WTC11 (cell line): Measurements from ENCODE around the gene ATP13A2. TPM values are rescaled to one million over a fixed set of nuclear protein-coding genes. Genes with fewer than 3 reads are reported as not detected.

Source experiments
- ATAC-seq: fragments of 200-7000 bp; cut with Tn5 transposase; 2 replicates; pipeline ENCODE4 v1.10.0; 2021; ENCODE audit warnings: mild to moderate bottlenecking, moderate library complexity
- CTCF ChIA-PET: fragments of 300-600 bp; sonication (Branson Sonifier 250); formaldehyde crosslinking; loops from one replicate; lab custom pipeline; 2021; ENCODE audit warnings: antibody characterized with exemption; lab: Charles Lee
- POLR2A ChIA-PET: fragments of 350-600 bp; sonication (Branson Sonifier 250); formaldehyde crosslinking; loops from one replicate; lab custom pipeline; 2021; ENCODE audit warnings: antibody characterized with exemption; lab: Charles Lee
- DNase-seq: peaks from one replicate; pipeline ENCODE4 v3.0.0; 2021; ENCODE audit warnings: low spot score
- H3K27ac Mint-ChIP-seq: 2 replicates; pipeline ENCODE4 v1.8.0; 2021; ENCODE audit warnings: mixed read lengths
- H3K27me3 Mint-ChIP-seq: 2 replicates; pipeline ENCODE4 v1.8.0; 2021; ENCODE audit warnings: low read depth, mild to moderate bottlenecking, moderate library complexity, mixed read lengths
- H3K36me3 Mint-ChIP-seq: 2 replicates; pipeline ENCODE4 v1.8.0; 2021; ENCODE audit warnings: mixed read lengths
- H3K4me1 Mint-ChIP-seq: 2 replicates; pipeline ENCODE4 v1.8.0; 2022; ENCODE audit warnings: mixed read lengths
- H3K4me3 Mint-ChIP-seq: 2 replicates; pipeline ENCODE4 v1.8.0; 2021; ENCODE audit warnings: mild to moderate bottlenecking, moderate library complexity, mixed read lengths
- H3K9me3 Mint-ChIP-seq: 2 replicates; pipeline ENCODE4 v1.8.0; 2021; ENCODE audit warnings: mixed read lengths
- EMX1 ChIP-seq: fragments of 250-450 bp; sonication (Bioruptor Pico); IDR thresholded peaks from 2 replicates; pipeline ENCODE4 v1.8.0; 2021; ENCODE audit warnings: mild to moderate bottlenecking
- ETV6 ChIP-seq: sonication (generic); formaldehyde crosslinking; IDR thresholded peaks from 2 replicates; pipeline ENCODE4 v1.8.1; 2022; ENCODE audit warnings: mild to moderate bottlenecking, missing genetic modification reagents
- MXD4 ChIP-seq: fragments of 250-450 bp; sonication (Bioruptor Pico); IDR thresholded peaks from 2 replicates; pipeline ENCODE4 v1.8.0; 2021; ENCODE audit warnings: mild to moderate bottlenecking, moderate library complexity, borderline replicate concordance
- NFE2L1 ChIP-seq: sonication (generic); formaldehyde crosslinking; IDR thresholded peaks from 2 replicates; pipeline ENCODE4 v1.8.1; 2023; ENCODE audit warnings: missing genetic modification reagents
- TEAD1 ChIP-seq: sonication (generic); formaldehyde crosslinking; IDR thresholded peaks from 2 replicates; pipeline ENCODE4 v1.8.0; 2022; ENCODE audit warnings: mild to moderate bottlenecking, missing genetic modification reagents
- TEAD4 ChIP-seq: sonication (generic); formaldehyde crosslinking; IDR thresholded peaks from 2 replicates; pipeline ENCODE4 v1.8.0; 2022; ENCODE audit warnings: mild to moderate bottlenecking, missing genetic modification reagents
- ZBTB21 ChIP-seq: sonication (generic); formaldehyde crosslinking; IDR thresholded peaks from 2 replicates; pipeline ENCODE4 v1.8.1; 2023; ENCODE audit warnings: mild to moderate bottlenecking, missing genetic modification reagents, borderline replicate concordance
- total RNA-seq: library from RNA; stranded (reverse); gene quantifications from 3 replicates; pipeline ENCODE4 v1.2.3, GENCODE V29; 2021
- TF ChIP-seq, protein P1 (sequence below): fragments of 250-450 bp; sonication (Bioruptor Pico); conservative IDR thresholded peaks from 2 replicates; pipeline ENCODE4 v1.9.0; 2021; ENCODE audit warnings: mild to moderate bottlenecking
- TF ChIP-seq, protein P2 (sequence below): sonication (generic); formaldehyde crosslinking; IDR thresholded peaks from 2 replicates; pipeline ENCODE4 v1.8.1; 2023; ENCODE audit warnings: mild to moderate bottlenecking, missing genetic modification reagents, moderate library complexity
- TF ChIP-seq, protein P3 (sequence below): sonication (generic); formaldehyde crosslinking; IDR thresholded peaks from 2 replicates; pipeline ENCODE4 v1.8.0; 2022; ENCODE audit warnings: mild to moderate bottlenecking, missing genetic modification reagents
- TF ChIP-seq, protein P4 (sequence below): sonication (generic); formaldehyde crosslinking; IDR thresholded peaks from 2 replicates; pipeline ENCODE4 v1.8.0; 2022; ENCODE audit warnings: mild to moderate bottlenecking, missing genetic modification reagents
- TF ChIP-seq, protein P5 (sequence below): fragments of 250-450 bp; sonication (Bioruptor Pico); IDR thresholded peaks from 2 replicates; pipeline ENCODE4 v1.9.0; 2021; ENCODE audit warnings: mild to moderate bottlenecking, borderline replicate concordance
- TF ChIP-seq, protein P6 (sequence below): fragments of 250-450 bp; sonication (Bioruptor Pico); IDR thresholded peaks from 2 replicates; pipeline ENCODE4 v1.9.0; 2021; ENCODE audit warnings: moderate library complexity, mild to moderate bottlenecking, inconsistent platforms, borderline replicate concordance

The ATP13A2 gene
- total RNA-seq, 1 experiment from 2014 or later = 95.9 TPM

DNA sequence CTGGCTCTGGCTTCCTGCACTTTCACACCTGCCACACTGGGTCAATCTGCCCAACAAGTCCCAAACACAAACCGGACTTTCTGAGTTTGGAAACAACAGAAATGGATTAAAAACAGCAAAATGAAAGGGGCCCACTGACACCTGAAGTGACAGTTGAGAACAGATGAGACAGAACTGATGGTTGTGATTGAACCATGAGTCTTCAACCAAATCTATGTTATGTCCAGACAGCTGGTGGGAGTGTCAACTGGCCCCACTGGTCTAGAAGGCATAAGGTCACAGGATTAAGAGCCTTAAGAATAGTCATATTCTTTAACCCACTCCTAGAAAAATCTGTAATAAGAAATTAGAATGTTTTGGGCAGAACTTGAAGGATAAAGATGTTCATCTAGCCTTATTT is 13.0 kb upstream of the ATP13A2 start (continued):
- TF ChIP-seq, protein P1, sequence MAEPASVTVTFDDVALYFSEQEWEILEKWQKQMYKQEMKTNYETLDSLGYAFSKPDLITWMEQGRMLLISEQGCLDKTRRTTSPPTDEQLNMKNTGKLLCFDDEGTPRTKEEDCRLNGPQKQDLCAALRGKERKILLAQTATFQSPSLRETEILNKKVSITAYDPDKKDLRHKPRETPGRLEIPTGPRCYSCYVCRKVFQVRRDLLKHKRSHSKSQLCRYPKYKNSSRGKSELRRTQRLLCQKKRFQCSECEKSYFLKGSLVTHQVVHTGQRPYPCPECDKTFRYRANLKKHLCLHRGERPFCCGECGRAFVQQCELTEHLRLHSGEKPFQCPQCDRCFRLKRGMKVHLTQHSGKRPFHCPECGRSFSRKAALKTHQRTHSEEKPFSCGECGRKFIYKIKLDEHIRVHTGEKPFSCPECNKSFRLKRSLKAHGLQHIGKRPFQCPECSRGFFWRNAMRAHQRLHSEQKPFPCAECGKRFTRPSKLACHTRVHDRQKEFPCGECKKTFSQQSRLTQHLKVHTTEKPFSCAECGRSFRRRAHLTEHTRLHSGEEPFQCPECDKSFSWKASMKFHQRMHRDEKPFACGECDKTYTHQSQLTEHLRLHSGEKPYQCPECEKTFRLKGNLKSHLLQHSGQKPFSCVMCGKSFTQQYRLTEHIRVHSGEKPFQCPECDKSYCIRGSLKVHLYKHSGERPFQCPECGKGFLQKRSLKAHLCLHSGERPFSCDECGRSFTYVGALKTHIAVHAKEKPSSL = no peak
- TF ChIP-seq, protein P2, sequence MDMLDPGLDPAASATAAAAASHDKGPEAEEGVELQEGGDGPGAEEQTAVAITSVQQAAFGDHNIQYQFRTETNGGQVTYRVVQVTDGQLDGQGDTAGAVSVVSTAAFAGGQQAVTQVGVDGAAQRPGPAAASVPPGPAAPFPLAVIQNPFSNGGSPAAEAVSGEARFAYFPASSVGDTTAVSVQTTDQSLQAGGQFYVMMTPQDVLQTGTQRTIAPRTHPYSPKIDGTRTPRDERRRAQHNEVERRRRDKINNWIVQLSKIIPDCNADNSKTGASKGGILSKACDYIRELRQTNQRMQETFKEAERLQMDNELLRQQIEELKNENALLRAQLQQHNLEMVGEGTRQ = no peak
- TF ChIP-seq TEAD4 (CRISPR knock-in tag) = no peak
- no peak for TF ChIP-seq MXD4 (CRISPR knock-in tag)

DNA sequence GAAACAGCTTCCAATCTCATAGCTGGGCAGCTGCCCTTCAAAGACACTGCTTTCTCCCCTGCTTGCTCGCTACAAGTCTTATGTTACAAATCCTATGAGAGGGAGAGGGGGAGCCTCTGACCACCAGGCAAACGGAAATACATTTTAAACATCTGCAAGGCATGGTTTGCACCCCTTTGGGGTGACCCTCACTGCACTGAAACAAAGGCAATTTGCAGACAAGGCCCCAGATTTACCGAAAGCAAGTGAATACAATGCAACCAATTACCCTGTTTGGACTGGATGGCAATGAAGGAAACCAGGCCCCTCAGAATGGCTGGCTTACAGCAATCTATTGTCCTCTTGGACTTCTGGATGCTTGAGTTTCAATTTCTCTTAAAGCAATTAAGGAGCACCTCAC is 11.8 kb upstream of the ATP13A2 start:
- CTCF ChIA-PET = interaction anchor here (1.5 to 3.2 kb wide), 2 partner anchors 22 to 37 kb away, joined by 3 to 14 read pairs; no protein-coding TSS in a partner anchor
- no peak overlapping the region for H3K27ac Mint-ChIP-seq

More for the DNA sequence above, 11.8 kb upstream of the ATP13A2 start:
- Mint-ChIP-seq H3K9me3 (no peaks in the 10 kb centered on the region), H3K4me3 (no peak overlapping the region), H3K27me3 (no peaks in the 10 kb centered on the region), H3K36me3 (peaks cover 80% of the 10 kb centered on the region), H3K4me1 (no peaks in the 10 kb centered on the region)
- ATAC-seq = no peak
- POLR2A ChIA-PET = no interaction called here
- TF ChIP-seq, protein P3, sequence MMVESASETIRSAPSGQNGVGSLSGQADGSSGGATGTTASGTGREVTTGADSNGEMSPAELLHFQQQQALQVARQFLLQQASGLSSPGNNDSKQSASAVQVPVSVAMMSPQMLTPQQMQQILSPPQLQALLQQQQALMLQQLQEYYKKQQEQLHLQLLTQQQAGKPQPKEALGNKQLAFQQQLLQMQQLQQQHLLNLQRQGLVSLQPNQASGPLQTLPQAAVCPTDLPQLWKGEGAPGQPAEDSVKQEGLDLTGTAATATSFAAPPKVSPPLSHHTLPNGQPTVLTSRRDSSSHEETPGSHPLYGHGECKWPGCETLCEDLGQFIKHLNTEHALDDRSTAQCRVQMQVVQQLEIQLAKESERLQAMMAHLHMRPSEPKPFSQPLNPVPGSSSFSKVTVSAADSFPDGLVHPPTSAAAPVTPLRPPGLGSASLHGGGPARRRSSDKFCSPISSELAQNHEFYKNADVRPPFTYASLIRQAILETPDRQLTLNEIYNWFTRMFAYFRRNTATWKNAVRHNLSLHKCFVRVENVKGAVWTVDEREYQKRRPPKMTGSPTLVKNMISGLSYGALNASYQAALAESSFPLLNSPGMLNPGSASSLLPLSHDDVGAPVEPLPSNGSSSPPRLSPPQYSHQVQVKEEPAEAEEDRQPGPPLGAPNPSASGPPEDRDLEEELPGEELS (CRISPR knock-in tag) = no peak
- TF ChIP-seq, protein P4, sequence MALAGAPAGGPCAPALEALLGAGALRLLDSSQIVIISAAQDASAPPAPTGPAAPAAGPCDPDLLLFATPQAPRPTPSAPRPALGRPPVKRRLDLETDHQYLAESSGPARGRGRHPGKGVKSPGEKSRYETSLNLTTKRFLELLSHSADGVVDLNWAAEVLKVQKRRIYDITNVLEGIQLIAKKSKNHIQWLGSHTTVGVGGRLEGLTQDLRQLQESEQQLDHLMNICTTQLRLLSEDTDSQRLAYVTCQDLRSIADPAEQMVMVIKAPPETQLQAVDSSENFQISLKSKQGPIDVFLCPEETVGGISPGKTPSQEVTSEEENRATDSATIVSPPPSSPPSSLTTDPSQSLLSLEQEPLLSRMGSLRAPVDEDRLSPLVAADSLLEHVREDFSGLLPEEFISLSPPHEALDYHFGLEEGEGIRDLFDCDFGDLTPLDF (CRISPR knock-in tag) = no peak
- TF ChIP-seq ETV6 (CRISPR knock-in tag) (no peak), EMX1 (CRISPR knock-in tag) (no peak), TEAD1 (CRISPR knock-in tag) (no peak), ZBTB21 (CRISPR knock-in tag) (no peak), NFE2L1 (CRISPR knock-in tag) (no peak)
- TF ChIP-seq, protein P5, sequence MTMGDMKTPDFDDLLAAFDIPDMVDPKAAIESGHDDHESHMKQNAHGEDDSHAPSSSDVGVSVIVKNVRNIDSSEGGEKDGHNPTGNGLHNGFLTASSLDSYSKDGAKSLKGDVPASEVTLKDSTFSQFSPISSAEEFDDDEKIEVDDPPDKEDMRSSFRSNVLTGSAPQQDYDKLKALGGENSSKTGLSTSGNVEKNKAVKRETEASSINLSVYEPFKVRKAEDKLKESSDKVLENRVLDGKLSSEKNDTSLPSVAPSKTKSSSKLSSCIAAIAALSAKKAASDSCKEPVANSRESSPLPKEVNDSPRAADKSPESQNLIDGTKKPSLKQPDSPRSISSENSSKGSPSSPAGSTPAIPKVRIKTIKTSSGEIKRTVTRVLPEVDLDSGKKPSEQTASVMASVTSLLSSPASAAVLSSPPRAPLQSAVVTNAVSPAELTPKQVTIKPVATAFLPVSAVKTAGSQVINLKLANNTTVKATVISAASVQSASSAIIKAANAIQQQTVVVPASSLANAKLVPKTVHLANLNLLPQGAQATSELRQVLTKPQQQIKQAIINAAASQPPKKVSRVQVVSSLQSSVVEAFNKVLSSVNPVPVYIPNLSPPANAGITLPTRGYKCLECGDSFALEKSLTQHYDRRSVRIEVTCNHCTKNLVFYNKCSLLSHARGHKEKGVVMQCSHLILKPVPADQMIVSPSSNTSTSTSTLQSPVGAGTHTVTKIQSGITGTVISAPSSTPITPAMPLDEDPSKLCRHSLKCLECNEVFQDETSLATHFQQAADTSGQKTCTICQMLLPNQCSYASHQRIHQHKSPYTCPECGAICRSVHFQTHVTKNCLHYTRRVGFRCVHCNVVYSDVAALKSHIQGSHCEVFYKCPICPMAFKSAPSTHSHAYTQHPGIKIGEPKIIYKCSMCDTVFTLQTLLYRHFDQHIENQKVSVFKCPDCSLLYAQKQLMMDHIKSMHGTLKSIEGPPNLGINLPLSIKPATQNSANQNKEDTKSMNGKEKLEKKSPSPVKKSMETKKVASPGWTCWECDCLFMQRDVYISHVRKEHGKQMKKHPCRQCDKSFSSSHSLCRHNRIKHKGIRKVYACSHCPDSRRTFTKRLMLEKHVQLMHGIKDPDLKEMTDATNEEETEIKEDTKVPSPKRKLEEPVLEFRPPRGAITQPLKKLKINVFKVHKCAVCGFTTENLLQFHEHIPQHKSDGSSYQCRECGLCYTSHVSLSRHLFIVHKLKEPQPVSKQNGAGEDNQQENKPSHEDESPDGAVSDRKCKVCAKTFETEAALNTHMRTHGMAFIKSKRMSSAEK = no peak
- TF ChIP-seq, protein P6, sequence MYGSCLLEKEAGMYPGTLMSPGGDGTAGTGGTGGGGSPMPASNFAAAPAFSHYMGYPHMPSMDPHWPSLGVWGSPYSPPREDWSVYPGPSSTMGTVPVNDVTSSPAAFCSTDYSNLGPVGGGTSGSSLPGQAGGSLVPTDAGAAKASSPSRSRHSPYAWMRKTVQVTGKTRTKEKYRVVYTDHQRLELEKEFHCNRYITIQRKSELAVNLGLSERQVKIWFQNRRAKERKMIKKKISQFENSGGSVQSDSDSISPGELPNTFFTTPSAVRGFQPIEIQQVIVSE (CRISPR knock-in tag) = no peak
- no peak for DNase-seq
